MM.1S (cell line): ENCODE data around the gene SLC9A3.

Experiments
- DNase-seq: peaks from one replicate; pipeline ENCODE4 v3.0.0-alpha.2; 2015
- H2AFZ ChIP-seq: fragments of 300-600 bp; sonication (generic); 2 replicates; pipeline ENCODE4 v1.6.0; 2016; ENCODE audit warnings: antibody characterized with exemption, low read length
- H3F3A ChIP-seq: fragments of 300-600 bp; sonication (generic); 2 replicates; pipeline ENCODE4 v1.6.1; 2016; ENCODE audit warnings: mild to moderate bottlenecking, antibody characterized with exemption, low read length, moderate library complexity, mixed read lengths; ENCODE audit not compliant: insufficient read depth
- H3K27ac ChIP-seq: fragments of 300-600 bp; sonication (generic); 2 replicates; pipeline ENCODE4 v1.5.1; 2016; ENCODE audit warnings: mild to moderate bottlenecking, low read length
- H3K27me3 ChIP-seq: fragments of 300-600 bp; sonication (generic); replicated peaks from 2 replicates; pipeline ENCODE4 v1.6.0; 2016; ENCODE audit warnings: low read length; ENCODE audit not compliant: insufficient read depth
- H3K36me3 ChIP-seq: fragments of 300-600 bp; sonication (generic); replicated peaks from 2 replicates; pipeline ENCODE4 v1.6.1; 2016; ENCODE audit warnings: mild to moderate bottlenecking, low read length, mixed read lengths; ENCODE audit not compliant: insufficient read depth
- H3K4me1 ChIP-seq: fragments of 300-600 bp; sonication (generic); 2 replicates; pipeline ENCODE4 v1.6.1; 2016; ENCODE audit warnings: low read length, mixed read lengths
- H3K4me2 ChIP-seq: fragments of 300-600 bp; sonication (generic); 2 replicates; pipeline ENCODE4 v1.6.0; 2016; ENCODE audit warnings: low read depth, low read length
- H3K4me3 ChIP-seq: fragments of 300-600 bp; sonication (generic); 2 replicates; pipeline ENCODE4 v1.5.1; 2016; ENCODE audit warnings: low read length, mixed read lengths
- H3K79me2 ChIP-seq: fragments of 300-600 bp; sonication (generic); 2 replicates; pipeline ENCODE4 v1.6.1; 2016; ENCODE audit warnings: mixed run types, low read length, mixed read lengths
- H3K9ac ChIP-seq: fragments of 300-600 bp; sonication (generic); 2 replicates; pipeline ENCODE4 v1.6.1; 2016; ENCODE audit warnings: low read length, mixed read lengths
- H3K9me2 ChIP-seq: fragments of 300-600 bp; sonication (generic); replicated peaks from 2 replicates; pipeline ENCODE4 v1.6.1; 2016; ENCODE audit warnings: mild to moderate bottlenecking, low read length, mixed read lengths; ENCODE audit not compliant: insufficient read depth
- H3K9me3 ChIP-seq: fragments of 300-600 bp; sonication (generic); replicated peaks from 2 replicates; pipeline ENCODE4 v1.6.1; 2016; ENCODE audit warnings: mild to moderate bottlenecking, low read length, mixed read lengths; ENCODE audit not compliant: insufficient read depth
- H4K20me1 ChIP-seq: fragments of 300-600 bp; sonication (generic); 2 replicates; pipeline ENCODE4 v1.6.1; 2016; ENCODE audit warnings: mild to moderate bottlenecking, low read length, moderate library complexity, mixed read lengths; ENCODE audit not compliant: insufficient read depth
- EZH2 ChIP-seq: fragments of 300-600 bp; sonication (generic); optimal IDR thresholded peaks from 2 replicates; pipeline ENCODE3; 2017; ENCODE audit warnings: low read depth, mild to moderate bottlenecking, antibody characterized with exemption, low read length, mixed read lengths
- EZH2phosphoT487 ChIP-seq: fragments of 300-600 bp; sonication (generic); IDR thresholded peaks from 2 replicates; pipeline ENCODE4 v1.6.1; 2018; ENCODE audit warnings: antibody characterized with exemption, low read length
- TF ChIP-seq, protein P1 (sequence below): fragments of 300-600 bp; sonication (generic); IDR thresholded peaks from 2 replicates; pipeline ENCODE4 v1.5.1; 2016; ENCODE audit warnings: antibody characterized with exemption, low read length, mixed read lengths

SLC9A3 gene

GRCh38 chr5:455806-456205, 68.4 kb downstream of the SLC9A3 start:
- peaks cover 7% of the 10 kb centered on the region for H3K4me1 ChIP-seq
- no peak overlapping the region for H2AFZ ChIP-seq
- no peak overlapping the region for H3K9ac ChIP-seq
- H3F3A ChIP-seq: no peaks in the 10 kb centered on the region
- TF ChIP-seq, protein P1, sequence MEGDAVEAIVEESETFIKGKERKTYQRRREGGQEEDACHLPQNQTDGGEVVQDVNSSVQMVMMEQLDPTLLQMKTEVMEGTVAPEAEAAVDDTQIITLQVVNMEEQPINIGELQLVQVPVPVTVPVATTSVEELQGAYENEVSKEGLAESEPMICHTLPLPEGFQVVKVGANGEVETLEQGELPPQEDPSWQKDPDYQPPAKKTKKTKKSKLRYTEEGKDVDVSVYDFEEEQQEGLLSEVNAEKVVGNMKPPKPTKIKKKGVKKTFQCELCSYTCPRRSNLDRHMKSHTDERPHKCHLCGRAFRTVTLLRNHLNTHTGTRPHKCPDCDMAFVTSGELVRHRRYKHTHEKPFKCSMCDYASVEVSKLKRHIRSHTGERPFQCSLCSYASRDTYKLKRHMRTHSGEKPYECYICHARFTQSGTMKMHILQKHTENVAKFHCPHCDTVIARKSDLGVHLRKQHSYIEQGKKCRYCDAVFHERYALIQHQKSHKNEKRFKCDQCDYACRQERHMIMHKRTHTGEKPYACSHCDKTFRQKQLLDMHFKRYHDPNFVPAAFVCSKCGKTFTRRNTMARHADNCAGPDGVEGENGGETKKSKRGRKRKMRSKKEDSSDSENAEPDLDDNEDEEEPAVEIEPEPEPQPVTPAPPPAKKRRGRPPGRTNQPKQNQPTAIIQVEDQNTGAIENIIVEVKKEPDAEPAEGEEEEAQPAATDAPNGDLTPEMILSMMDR: no peak
- TF ChIP-seq EZH2 (no peak), EZH2phosphoT487 (no peak)
- peaks cover 4% of the 10 kb centered on the region for H3K36me3 ChIP-seq
- no peaks in the 10 kb centered on the region for H3K9me3 ChIP-seq
- H3K79me2 ChIP-seq: peaks cover 53% of the 10 kb centered on the region
- no peaks in the 10 kb centered on the region for H4K20me1 ChIP-seq
- H3K4me2 ChIP-seq: no peak overlapping the region
- no peak overlapping the region for H3K27ac ChIP-seq
- no peak overlapping the region for H3K4me3 ChIP-seq
- no peaks in the 10 kb centered on the region for H3K9me2 ChIP-seq
- no peak for DNase-seq
- no peaks in the 10 kb centered on the region for H3K27me3 ChIP-seq

DNA sequence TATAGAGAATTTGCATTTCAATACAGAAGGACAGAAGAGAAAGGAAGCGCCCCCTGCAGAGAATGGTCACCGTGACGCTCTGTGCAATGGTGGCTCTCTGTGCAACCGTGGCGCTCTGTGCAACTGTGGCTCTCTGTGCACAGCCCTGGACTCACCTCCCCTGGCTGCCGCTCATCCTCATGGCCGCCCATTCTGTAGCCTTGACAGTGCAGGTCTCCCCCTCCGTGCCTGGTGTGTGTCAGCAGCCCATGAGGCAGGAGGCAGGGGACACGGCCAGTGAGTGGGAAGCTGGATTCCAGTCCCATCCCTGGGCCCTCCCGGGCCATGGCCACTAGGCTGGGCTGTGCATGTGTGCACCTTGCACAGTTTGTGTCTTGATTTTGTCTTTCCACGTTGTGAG, 69.3 kb downstream of the SLC9A3 start:
- Histone ChIP-seq H3K27ac (no peak overlapping the region), H3K36me3 (peaks cover 8% of the 10 kb centered on the region), H4K20me1 (no peaks in the 10 kb centered on the region), H3K79me2 (peaks cover 52% of the 10 kb centered on the region), H3K4me2 (no peak overlapping the region), H3K27me3 (no peaks in the 10 kb centered on the region), H3F3A (no peaks in the 10 kb centered on the region), H3K4me3 (no peak overlapping the region), H3K9me2 (no peaks in the 10 kb centered on the region), H3K9me3 (no peaks in the 10 kb centered on the region), H3K4me1 (peaks cover 7% of the 10 kb centered on the region), H3K9ac (no peak overlapping the region), H2AFZ (no peak overlapping the region)
- TF ChIP-seq, protein P1: no peak
- no peak for DNase-seq

DNA sequence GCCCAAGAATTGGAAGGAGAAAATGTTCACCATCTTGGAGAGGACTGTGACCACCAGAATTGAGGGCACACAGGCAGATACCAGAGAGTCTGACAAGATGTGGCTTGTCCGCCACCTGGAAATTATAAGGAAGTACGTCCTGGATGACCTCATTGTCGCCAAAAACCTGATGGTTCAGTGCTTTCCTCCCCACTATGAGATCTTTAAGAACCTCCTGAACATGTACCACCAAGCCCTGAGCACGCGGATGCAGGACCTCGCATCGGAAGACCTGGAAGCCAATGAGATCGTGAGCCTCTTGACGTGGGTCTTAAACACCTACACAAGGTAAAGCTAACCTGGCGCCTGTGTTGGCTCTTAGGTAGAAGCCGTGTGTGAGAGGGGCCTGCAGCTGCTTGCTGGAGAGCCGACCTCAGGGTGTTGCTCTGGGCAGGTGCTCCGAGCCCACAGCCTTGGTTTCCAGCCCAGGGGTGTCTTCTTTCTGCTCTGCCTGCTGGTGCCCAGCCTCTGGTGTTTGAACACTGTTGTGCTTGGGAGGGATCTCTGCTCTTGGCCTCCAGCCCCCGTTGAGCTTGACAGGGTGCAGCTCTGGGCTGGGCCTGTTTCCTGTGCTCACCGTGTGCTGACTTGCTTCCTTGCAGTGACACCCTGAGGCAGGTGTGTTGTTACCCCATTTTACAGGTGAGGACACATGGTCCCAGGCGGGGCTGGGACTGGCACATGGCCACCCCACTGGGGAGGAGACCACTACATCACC, 70.3 kb downstream of the SLC9A3 start:
- peaks cover 8% of the 10 kb centered on the region for H3K36me3 ChIP-seq
- no peaks in the 10 kb centered on the region for H3K9me3 ChIP-seq
- no peaks in the 10 kb centered on the region for H3F3A ChIP-seq
- no peak for DNase-seq
- no peaks in the 10 kb centered on the region for H3K27me3 ChIP-seq
- TF ChIP-seq EZH2 (no peak), EZH2phosphoT487 (no peak)
- TF ChIP-seq, protein P1: no peak
- no peak overlapping the region for H3K4me2 ChIP-seq
- no peak overlapping the region for H3K27ac ChIP-seq
- no peak overlapping the region for H2AFZ ChIP-seq
- H3K79me2 ChIP-seq: peaks cover 58% of the 10 kb centered on the region
- no peak overlapping the region for H3K9ac ChIP-seq
- H3K4me3 ChIP-seq: no peak overlapping the region
- H4K20me1 ChIP-seq: no peaks in the 10 kb centered on the region
- H3K9me2 ChIP-seq: no peaks in the 10 kb centered on the region
- peaks cover 6% of the 10 kb centered on the region for H3K4me1 ChIP-seq
